ENCODE results near the gene DBNDD1.
"Not testable (repeated sequence)": the region's sequence is repeated elsewhere in the genome, so short reads cannot be mapped to it uniquely, and the experiment has no call there.

DBNDD1 gene, protein sequence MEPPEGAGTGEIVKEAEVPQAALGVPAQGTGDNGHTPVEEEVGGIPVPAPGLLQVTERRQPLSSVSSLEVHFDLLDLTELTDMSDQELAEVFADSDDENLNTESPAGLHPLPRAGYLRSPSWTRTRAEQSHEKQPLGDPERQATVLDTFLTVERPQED

DNA sequence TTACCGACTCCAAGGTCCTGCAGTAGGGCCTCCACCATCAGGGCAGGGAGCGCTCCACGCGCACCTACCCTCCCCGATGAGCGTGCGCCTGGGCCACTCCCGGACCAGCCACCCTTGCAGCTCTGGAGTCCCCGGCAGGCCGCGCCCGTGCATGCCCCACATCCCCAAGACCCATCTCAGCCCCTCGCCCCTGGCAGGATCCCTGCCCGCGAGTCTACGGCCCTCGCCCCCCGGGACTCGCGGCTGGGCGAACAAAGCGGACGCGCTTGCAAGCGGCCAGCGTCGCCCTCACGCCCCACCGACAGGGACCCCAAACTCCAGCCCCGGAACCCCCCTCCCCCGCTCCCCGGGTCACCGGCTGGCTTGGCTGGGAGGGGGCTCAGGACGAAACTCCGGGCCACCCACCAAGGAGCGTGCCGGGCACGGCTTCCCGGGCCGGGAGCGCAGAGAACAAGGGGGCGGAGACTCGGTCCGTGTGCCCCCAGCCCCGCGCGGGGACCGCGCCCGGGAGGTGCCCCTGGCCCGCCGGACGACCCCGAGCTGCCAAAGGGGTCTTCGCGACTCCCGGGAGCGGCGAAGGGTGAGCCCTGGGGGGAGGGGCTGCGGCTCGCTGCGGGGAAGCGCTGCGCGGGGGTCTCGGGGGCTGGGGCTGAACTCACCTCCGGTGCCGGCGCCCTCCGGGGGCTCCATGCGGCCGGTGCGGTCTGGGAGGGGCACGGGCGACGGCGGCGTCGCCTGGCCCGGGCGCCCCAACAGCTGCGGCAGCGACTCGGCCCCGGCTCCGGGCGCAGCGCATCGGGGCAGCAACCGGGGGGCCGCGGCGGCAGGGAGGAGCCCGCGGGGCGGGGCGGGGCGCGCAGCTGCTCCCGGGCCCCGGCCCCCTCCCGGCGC lies at the start of gene DBNDD1:
TSS of gene DBNDD1 (minus strand) at position 805 of the 891 bp plus-strand sequence. CDS start at position 690, 115 bp downstream.
- no peak within 1 kb of the TSS for H3K27ac ChIP-seq (ENCODE audit: low read length)
- no peaks in the 10 kb centered on the region for H3K9me3 ChIP-seq (ENCODE audit: control insufficient read depth in 2 of 2, low read length in 2 of 2)
- no peaks in the 10 kb centered on the region for H3K36me3 ChIP-seq (ENCODE audit: control insufficient read depth in 2 of 2, insufficient read depth in 2 of 2, low read length in 2 of 2)
- H3K4me1 ChIP-seq (ENCODE audit: control insufficient read depth, insufficient read depth, low read length), result peaks cover 25% of the 10 kb centered on the region
- peak within 1 kb of the TSS; percentile 46 to 69 for H3K4me3 ChIP-seq (ENCODE audit: low read length in 2 of 2)
- peak within 1 kb of the TSS in 1 of 2 donors; percentile 48 for H3K9ac ChIP-seq (ENCODE audit: low read length in 2 of 2)
- H3K27me3 ChIP-seq (ENCODE audit: control insufficient read depth in 1 of 2, insufficient read depth in 2 of 2, low read length in 2 of 2), result no peaks in the 10 kb centered on the region

DNA sequence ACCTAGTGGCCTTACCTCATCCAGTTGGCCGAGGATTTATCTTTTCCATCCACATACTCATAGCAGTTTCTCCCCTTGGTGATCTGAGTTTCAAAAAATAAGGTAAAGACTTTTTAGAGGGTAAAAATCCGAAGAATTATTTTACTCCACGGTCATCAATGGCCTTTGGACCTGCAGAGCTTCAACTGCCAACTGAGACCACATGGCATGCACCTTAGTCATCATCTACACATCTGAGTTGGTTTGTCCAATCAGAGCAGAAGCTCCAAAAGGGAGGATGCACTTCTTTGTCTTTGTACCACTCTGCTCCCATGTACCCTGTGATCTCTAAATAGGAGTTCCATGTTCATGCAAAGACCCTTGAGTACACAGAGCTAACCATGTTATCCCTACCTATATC lies 42.2 kb upstream of the DBNDD1 start:
- H3K36me3 ChIP-seq (ENCODE audit: control insufficient read depth in 2 of 2, insufficient read depth in 2 of 2, low read length in 2 of 2), result no peaks in the 10 kb centered on the region
- no peak overlapping the region for H3K27ac ChIP-seq (ENCODE audit: low read length)
- H3K4me3 ChIP-seq (ENCODE audit: low read length in 2 of 2), result no peak overlapping the region
- no peaks in the 10 kb centered on the region for H3K27me3 ChIP-seq (ENCODE audit: control insufficient read depth in 1 of 2, insufficient read depth in 2 of 2, low read length in 2 of 2)
- H3K4me1 ChIP-seq (ENCODE audit: control insufficient read depth, insufficient read depth, low read length), result no peaks in the 10 kb centered on the region
- H3K9me3 ChIP-seq (ENCODE audit: control insufficient read depth in 2 of 2, low read length in 2 of 2), result no peaks in the 10 kb centered on the region
- no peak overlapping the region for H3K9ac ChIP-seq (ENCODE audit: low read length in 2 of 2)

DNA sequence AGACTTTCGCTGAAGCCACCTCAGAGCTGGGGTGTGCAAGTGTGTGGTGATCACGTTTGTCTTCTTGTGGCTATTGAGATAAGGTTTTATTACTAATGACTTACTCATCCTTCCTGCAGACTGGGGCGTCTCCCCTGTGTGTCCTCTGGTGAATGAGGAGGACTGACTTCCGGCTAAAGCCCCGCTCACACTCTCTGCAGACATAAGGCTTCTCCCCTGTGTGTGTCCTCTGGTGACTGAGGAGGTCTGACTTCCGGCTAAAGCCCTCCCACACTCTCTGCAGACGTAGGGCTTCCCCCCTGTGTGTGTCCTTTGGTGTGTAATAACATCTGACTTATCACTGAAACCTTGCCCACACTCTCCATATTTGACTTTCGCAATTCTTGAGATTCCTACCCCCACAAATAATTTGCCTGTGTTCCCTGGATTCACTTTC lies 38.5 kb upstream of the DBNDD1 start:
- H3K9ac ChIP-seq (ENCODE audit: low read length in 2 of 2), result no peak overlapping the region
- H3K27ac ChIP-seq (ENCODE audit: low read length), result no peak overlapping the region
- no peak overlapping the region for H3K4me3 ChIP-seq (ENCODE audit: low read length in 2 of 2)
- peaks cover 0 to 3% of the 10 kb centered on the region in 2 donors for H3K27me3 ChIP-seq (ENCODE audit: control insufficient read depth in 1 of 2, insufficient read depth in 2 of 2, low read length in 2 of 2)
- no peaks in the 10 kb centered on the region for H3K36me3 ChIP-seq (ENCODE audit: control insufficient read depth in 2 of 2, insufficient read depth in 2 of 2, low read length in 2 of 2)
- peaks cover 0 to 5% of the 10 kb centered on the region in 2 donors for H3K9me3 ChIP-seq (ENCODE audit: control insufficient read depth in 2 of 2, low read length in 2 of 2)
- no peaks in the 10 kb centered on the region for H3K4me1 ChIP-seq (ENCODE audit: control insufficient read depth, insufficient read depth, low read length)

DNA sequence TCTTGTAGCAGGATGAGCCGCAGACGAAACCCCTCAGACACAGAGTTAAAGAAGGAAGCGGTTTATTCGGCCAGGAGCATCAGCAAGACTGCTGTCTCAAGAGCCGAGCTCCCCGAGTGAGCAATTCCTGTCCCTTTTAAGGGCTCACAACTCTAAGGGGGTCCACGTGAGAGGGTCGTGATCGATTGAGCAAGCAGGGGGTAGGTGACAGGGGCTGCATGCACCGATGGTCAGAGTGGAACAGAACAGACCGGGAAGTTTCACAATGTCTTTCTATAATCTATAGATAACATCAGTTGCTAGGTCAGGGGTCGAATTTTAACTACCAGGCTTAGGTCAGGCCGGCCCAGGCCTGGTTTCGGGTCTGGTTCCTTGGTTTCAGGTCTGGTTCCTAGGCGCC lies 37.3 kb upstream of the DBNDD1 start:
- not testable (repeated sequence) for H3K36me3 ChIP-seq (ENCODE audit: control insufficient read depth in 2 of 2, insufficient read depth in 2 of 2, low read length in 2 of 2); H3K27me3 ChIP-seq (ENCODE audit: control insufficient read depth in 1 of 2, insufficient read depth in 2 of 2, low read length in 2 of 2)

DNA sequence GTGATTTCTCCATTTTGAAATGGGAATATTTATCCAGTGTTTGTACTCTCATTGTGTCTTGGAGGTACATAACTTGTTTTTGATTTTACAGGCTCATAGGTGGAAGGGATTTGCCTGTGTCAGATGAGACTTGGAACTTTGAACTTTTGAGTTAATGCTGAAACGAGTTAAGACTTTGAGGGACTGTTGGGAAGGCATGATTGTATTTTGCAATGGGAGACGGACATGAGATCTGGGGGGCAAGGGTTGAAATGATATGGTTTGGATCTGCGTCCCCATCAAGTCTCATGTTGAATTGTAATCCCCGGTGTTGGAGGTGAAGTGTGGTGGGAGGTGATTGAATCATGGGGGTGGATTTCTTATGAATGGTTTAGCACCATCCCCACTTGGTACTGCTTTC lies 36.1 kb upstream of the DBNDD1 start:
- Histone ChIP-seq H3K36me3 (ENCODE audit: control insufficient read depth in 2 of 2, insufficient read depth in 2 of 2, low read length in 2 of 2) (no peaks in the 10 kb centered on the region), H3K4me3 (ENCODE audit: low read length in 2 of 2) (no peak overlapping the region), H3K27ac (ENCODE audit: low read length) (no peak overlapping the region), H3K4me1 (ENCODE audit: control insufficient read depth, insufficient read depth, low read length) (no peaks in the 10 kb centered on the region), H3K9me3 (ENCODE audit: control insufficient read depth in 2 of 2, low read length in 2 of 2) (peaks cover 0 to 5% of the 10 kb centered on the region in 2 donors), H3K9ac (ENCODE audit: low read length in 2 of 2) (no peak overlapping the region), H3K27me3 (ENCODE audit: control insufficient read depth in 1 of 2, insufficient read depth in 2 of 2, low read length in 2 of 2) (peaks cover 0 to 3% of the 10 kb centered on the region in 2 donors)

More for the DNA sequence above, 37.3 kb upstream of the DBNDD1 start:
- H3K9me3 ChIP-seq (ENCODE audit: control insufficient read depth in 2 of 2, low read length in 2 of 2); H3K4me1 ChIP-seq (ENCODE audit: control insufficient read depth, insufficient read depth, low read length); H3K4me3 ChIP-seq (ENCODE audit: low read length in 2 of 2); H3K27ac ChIP-seq (ENCODE audit: low read length); H3K9ac ChIP-seq (ENCODE audit: low read length in 2 of 2): not testable (repeated sequence)

DNA sequence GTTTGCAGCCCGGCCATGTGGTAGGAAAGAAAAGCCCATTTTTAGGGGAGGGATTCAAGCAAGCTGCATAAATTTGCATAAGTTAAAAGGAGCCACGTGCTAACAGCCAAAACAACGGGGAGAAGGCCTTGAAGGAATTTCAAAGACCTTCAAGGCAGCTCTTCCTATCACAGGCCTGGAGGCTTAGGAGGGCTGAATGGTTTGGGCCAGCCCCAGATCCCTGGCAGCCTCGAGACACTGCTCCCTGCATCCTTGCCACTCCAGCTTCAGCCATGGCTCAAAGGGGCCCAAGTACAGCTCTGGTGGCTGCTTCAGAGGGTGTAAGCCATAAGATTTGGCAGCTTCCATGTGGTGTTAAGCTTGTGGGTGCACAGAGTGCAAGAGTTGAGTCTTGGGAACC lies 35.3 kb upstream of the DBNDD1 start:
- Histone ChIP-seq H3K9me3 (ENCODE audit: control insufficient read depth in 2 of 2, low read length in 2 of 2) (peaks cover 0 to 5% of the 10 kb centered on the region in 2 donors), H3K9ac (ENCODE audit: low read length in 2 of 2) (no peak overlapping the region), H3K4me3 (ENCODE audit: low read length in 2 of 2) (no peak overlapping the region), H3K27ac (ENCODE audit: low read length) (no peak overlapping the region), H3K27me3 (ENCODE audit: control insufficient read depth in 1 of 2, insufficient read depth in 2 of 2, low read length in 2 of 2) (peaks cover 0 to 3% of the 10 kb centered on the region in 2 donors), H3K4me1 (ENCODE audit: control insufficient read depth, insufficient read depth, low read length) (no peaks in the 10 kb centered on the region), H3K36me3 (ENCODE audit: control insufficient read depth in 2 of 2, insufficient read depth in 2 of 2, low read length in 2 of 2) (no peaks in the 10 kb centered on the region)

DNA sequence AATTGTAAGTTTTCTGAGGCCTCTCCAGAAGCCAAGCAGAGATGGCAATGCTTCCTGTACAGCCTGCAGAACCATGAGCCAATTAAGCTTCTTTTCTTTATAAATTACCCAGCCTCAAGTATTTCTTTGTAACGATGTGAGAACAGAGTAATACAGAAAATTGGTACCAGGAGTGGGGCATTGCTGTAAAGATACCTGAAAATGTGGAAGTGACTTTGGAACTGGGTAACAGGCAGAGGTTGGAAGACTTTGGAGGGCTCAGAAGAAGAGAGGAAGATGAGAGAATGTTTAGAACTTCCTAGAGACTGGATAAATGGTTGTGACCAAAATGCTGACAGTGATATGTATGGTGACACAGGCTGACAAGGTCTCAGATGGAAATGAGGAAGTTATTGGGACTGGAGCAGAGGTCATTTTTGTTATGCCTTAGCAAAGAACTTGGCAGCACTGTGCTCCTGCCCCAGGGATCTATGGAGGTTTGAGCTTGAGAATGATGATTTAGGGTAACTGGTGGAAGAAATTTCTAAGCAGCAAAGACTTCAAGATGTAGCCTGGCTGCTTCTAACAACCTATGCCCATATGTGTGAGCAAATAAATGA lies 34.7 kb upstream of the DBNDD1 start:
- no peak overlapping the region for H3K9ac ChIP-seq (ENCODE audit: low read length in 2 of 2)
- no peaks in the 10 kb centered on the region for H3K4me1 ChIP-seq (ENCODE audit: control insufficient read depth, insufficient read depth, low read length)
- peaks cover 0 to 5% of the 10 kb centered on the region in 2 donors for H3K9me3 ChIP-seq (ENCODE audit: control insufficient read depth in 2 of 2, low read length in 2 of 2)
- peaks cover 0 to 3% of the 10 kb centered on the region in 2 donors for H3K27me3 ChIP-seq (ENCODE audit: control insufficient read depth in 1 of 2, insufficient read depth in 2 of 2, low read length in 2 of 2)
- no peaks in the 10 kb centered on the region for H3K36me3 ChIP-seq (ENCODE audit: control insufficient read depth in 2 of 2, insufficient read depth in 2 of 2, low read length in 2 of 2)
- no peak overlapping the region for H3K27ac ChIP-seq (ENCODE audit: low read length)
- no peak overlapping the region for H3K4me3 ChIP-seq (ENCODE audit: low read length in 2 of 2)

DNA sequence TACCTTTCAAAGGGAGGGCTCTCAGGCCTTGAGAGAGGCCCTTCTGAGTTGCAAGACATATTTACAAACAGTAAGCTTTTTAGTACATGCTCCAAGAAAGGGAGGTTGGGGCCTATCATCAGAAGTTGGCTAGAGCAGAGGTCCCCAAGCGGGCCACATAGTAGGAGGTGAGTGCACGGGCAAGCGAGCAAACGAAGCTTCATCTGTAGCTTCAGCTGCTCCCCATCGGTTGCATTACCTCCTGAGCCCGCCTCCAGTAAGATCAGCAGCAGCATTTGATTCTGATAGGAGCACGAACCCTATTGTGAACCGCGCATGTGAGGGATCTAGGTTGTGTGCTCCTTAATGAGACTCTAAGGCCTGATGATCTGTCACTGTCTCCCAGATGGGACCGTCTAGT lies 31.7 kb upstream of the DBNDD1 start:
- Histone ChIP-seq H3K27ac (ENCODE audit: low read length) (no peak overlapping the region), H3K27me3 (ENCODE audit: control insufficient read depth in 1 of 2, insufficient read depth in 2 of 2, low read length in 2 of 2) (peaks cover 11 to 14% of the 10 kb centered on the region in 2 donors), H3K9me3 (ENCODE audit: control insufficient read depth in 2 of 2, low read length in 2 of 2) (peaks cover 0 to 5% of the 10 kb centered on the region in 2 donors), H3K36me3 (ENCODE audit: control insufficient read depth in 2 of 2, insufficient read depth in 2 of 2, low read length in 2 of 2) (no peaks in the 10 kb centered on the region), H3K4me1 (ENCODE audit: control insufficient read depth, insufficient read depth, low read length) (peaks cover 13% of the 10 kb centered on the region), H3K9ac (ENCODE audit: low read length in 2 of 2) (no peak overlapping the region), H3K4me3 (ENCODE audit: low read length in 2 of 2) (no peak overlapping the region)

DNA sequence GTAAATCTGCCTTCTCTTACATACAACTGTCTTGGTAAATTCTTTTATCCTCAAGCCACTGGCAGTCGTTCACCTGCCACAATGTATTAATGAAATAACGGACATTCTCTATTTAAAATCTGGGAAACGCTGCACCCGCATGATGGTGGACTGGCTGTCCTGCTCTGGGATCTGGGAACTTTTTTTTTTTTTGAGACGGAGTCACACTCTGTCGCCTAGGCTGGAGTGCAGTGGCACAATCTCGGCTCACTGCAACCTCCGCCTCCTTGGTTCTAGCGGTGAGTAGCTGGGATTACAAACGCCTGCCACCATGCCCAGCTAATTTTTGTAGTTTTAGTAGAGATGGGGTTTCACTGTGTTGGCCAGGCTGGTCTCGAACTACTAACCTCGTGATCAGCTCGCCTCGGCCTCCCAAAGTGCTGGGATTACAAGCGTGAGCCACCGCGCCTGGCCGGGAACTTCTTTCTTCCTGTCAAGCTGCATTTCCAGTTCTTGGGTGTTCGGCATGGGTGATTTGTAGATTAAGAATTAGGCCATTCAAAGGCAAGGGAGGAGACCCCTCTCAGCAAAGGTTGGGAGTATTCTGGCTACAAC lies 29.6 kb upstream of the DBNDD1 start:
- Histone ChIP-seq H3K36me3 (ENCODE audit: control insufficient read depth in 2 of 2, insufficient read depth in 2 of 2, low read length in 2 of 2) (no peaks in the 10 kb centered on the region), H3K27me3 (ENCODE audit: control insufficient read depth in 1 of 2, insufficient read depth in 2 of 2, low read length in 2 of 2) (peaks cover 11 to 13% of the 10 kb centered on the region in 2 donors), H3K27ac (ENCODE audit: low read length) (no peak overlapping the region), H3K9me3 (ENCODE audit: control insufficient read depth in 2 of 2, low read length in 2 of 2) (peaks cover 0 to 1% of the 10 kb centered on the region in 2 donors), H3K9ac (ENCODE audit: low read length in 2 of 2) (no peak overlapping the region), H3K4me3 (ENCODE audit: low read length in 2 of 2) (no peak overlapping the region), H3K4me1 (ENCODE audit: control insufficient read depth, insufficient read depth, low read length) (peaks cover 13% of the 10 kb centered on the region)

DNA sequence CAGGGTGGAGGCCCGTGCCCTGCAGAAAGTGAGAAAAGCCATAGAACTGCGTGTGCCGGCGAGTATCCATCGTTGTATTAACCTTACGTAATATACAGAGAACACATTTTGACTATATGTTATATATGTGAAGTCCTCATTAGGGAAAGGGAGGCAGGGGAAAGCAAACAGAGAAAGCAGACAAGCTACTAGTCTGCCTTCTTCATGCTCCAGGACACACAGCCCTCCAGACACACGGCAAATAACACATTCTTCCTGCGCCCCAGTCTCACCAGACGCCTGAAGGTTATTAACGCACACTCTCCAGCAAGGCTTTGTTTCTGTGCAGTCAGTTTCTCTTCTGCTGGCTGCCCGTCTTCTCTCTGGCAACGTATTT lies 29.1 kb upstream of the DBNDD1 start:
- H3K4me3 ChIP-seq (ENCODE audit: low read length in 2 of 2), result no peak overlapping the region
- peaks cover 0 to 1% of the 10 kb centered on the region in 2 donors for H3K36me3 ChIP-seq (ENCODE audit: control insufficient read depth in 2 of 2, insufficient read depth in 2 of 2, low read length in 2 of 2)
- H3K27ac ChIP-seq (ENCODE audit: low read length), result no peak overlapping the region
- H3K27me3 ChIP-seq (ENCODE audit: control insufficient read depth in 1 of 2, insufficient read depth in 2 of 2, low read length in 2 of 2), result peaks cover 11 to 13% of the 10 kb centered on the region in 2 donors
- no peak overlapping the region for H3K9ac ChIP-seq (ENCODE audit: low read length in 2 of 2)
- H3K9me3 ChIP-seq (ENCODE audit: control insufficient read depth in 2 of 2, low read length in 2 of 2), result no peaks in the 10 kb centered on the region
- H3K4me1 ChIP-seq (ENCODE audit: control insufficient read depth, insufficient read depth, low read length), result peaks cover 13% of the 10 kb centered on the region

Data from stomach smooth muscle (tissue), 2 donors.